ENCODE data around the gene MAP3K4. TPM values are rescaled to one million over a fixed set of nuclear protein-coding genes. Genes with fewer than 3 reads are reported as not detected.

Gene MAP3K4
- polyA plus RNA-seq, 5 donors = 35.5 to 56.7 (median 51.1) TPM

GRCh38 chr6:161037873-161038228 lies 46.3 kb downstream of the MAP3K4 start:
- DNase-seq = no peak

GRCh38 chr6:161038229-161039031 lies 46.9 kb downstream of the MAP3K4 start:
- peak; percentile 78 to 79 for DNase-seq

- DNase-seq = no peak
Observed at GRCh38 chr6:161041274-161041673, 49.7 kb downstream of the MAP3K4 start.

GRCh38 chr6:161044335-161044734 lies 52.8 kb downstream of the MAP3K4 start:
- DNase-seq = no peak

GRCh38 chr6:161048641-161049040 lies 57.1 kb downstream of the MAP3K4 start:
- no peak for DNase-seq

- DNase-seq = no peak
Observed at GRCh38 chr6:161050134-161050765, 58.7 kb downstream of the MAP3K4 start.

- DNase-seq = no peak
Observed at GRCh38 chr6:161053103-161053502, 61.5 kb downstream of the MAP3K4 start.

- no peak for DNase-seq
Observed at GRCh38 chr6:161054876-161055275, 63.3 kb downstream of the MAP3K4 start.

GRCh38 chr6:161056451-161056850 lies 64.9 kb downstream of the MAP3K4 start:
- DNase-seq = no peak

- no peak for DNase-seq
Observed at GRCh38 chr6:161057103-161058091, 65.8 kb downstream of the MAP3K4 start.

- DNase-seq = no peak
Observed at GRCh38 chr6:161058741-161059140, 67.2 kb downstream of the MAP3K4 start.

GRCh38 chr6:161061576-161061975 lies 70.0 kb downstream of the MAP3K4 start:
- DNase-seq = no peak

GRCh38 chr6:161064915-161065314 lies 73.3 kb downstream of the MAP3K4 start:
- DNase-seq = no peak

- DNase-seq = no peak
Observed at GRCh38 chr6:161066511-161066910, 74.9 kb downstream of the MAP3K4 start.

GRCh38 chr6:161067749-161068148 lies 76.2 kb downstream of the MAP3K4 start:
- DNase-seq = no peak

GRCh38 chr6:161068321-161068741 lies 76.8 kb downstream of the MAP3K4 start:
- DNase-seq = no peak

- no peak for DNase-seq
Observed at GRCh38 chr6:161073930-161074329, 82.4 kb downstream of the MAP3K4 start.

GRCh38 chr6:161074496-161075121 lies 83.0 kb downstream of the MAP3K4 start:
- DNase-seq = no peak

- no peak for DNase-seq
Observed at GRCh38 chr6:161076181-161076677, 84.7 kb downstream of the MAP3K4 start.

- DNase-seq = no peak
Observed at GRCh38 chr6:161079566-161080262, 88.1 kb downstream of the MAP3K4 start.

All from right lung (tissue), 5 donors.